Measurements from ENCODE around the gene CEP85L. TPM values are rescaled to one million over a fixed set of nuclear protein-coding genes. Genes with fewer than 3 reads are reported as not detected.

Gene CEP85L
- total and polyA plus RNA-seq, 10 of the 15 experiments (the other 5 are each of a cell fraction or from before 2014, with no cell fraction given) = 1.8 to 10.9 (median 7.1) TPM

DNA sequence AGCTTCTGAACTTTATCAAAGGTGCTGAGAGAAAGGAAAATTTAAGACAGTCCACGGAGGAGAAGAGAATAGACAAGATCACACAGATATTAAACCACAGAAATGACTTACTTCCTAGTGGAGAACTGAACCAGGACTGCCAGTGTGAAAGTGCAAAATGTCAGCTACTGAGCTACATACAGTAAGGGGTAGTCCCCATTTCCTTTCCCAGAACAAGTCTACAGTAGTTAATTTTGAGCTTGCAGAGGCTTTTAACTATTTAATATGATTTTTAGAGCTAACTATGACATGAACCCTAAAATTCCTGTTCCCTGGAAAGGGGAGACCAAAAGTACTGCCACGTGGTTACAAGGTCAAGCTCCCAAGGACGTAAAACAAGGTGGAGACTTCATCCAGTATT lies 45.1 kb downstream of the CEP85L start:
- Histone ChIP-seq H3K79me2 (ENCODE audit: control insufficient read depth, insufficient read depth, low read length) (no peaks in the 10 kb centered on the region; the same call in 1 of the 2 replicates), H3K4me1 (ENCODE audit: control insufficient read depth, insufficient read depth, low read length) (no peaks in the 10 kb centered on the region; the same call in 1 of the 2 replicates), H3K27me3 (replicated peaks in 1 of 2; ENCODE audit: control insufficient read depth in 2 of 2, insufficient read depth in 2 of 2, low read length in 1 of 2) (no peaks in the 10 kb centered on the region), H3K9me3 (replicated peaks; ENCODE audit: control insufficient read depth, insufficient read depth, low read length) (no peaks in the 10 kb centered on the region; the same call in 1 of the 3 replicates), H2AFZ (ENCODE audit: control insufficient read depth, low read depth, low read length) (no peak overlapping the region), H3K4me3 (no peak overlapping the region), H3K9ac (ENCODE audit: control insufficient read depth, insufficient read depth, low read length) (no peak overlapping the region), H3K4me2 (ENCODE audit: control insufficient read depth, insufficient read depth) (no peak overlapping the region), H4K20me1 (ENCODE audit: control insufficient read depth, insufficient read depth) (no peaks in the 10 kb centered on the region), H3K36me3 (ENCODE audit: control insufficient read depth in 2 of 2, insufficient read depth in 2 of 2, low read length in 1 of 2) (no peaks in the 10 kb centered on the region), H3K27ac (ENCODE audit: control insufficient read depth, insufficient read depth) (no peak overlapping the region)
- intact Hi-C loops (cut with micrococcal nuclease; ENCODE audit: unreplicated experiment) (no loop called here), in situ Hi-C loops (cut with MboI) (no loop called here)
- DNase-seq (ENCODE audit: low read depth, low spot score) (no peak), FAIRE-seq (no peak), ATAC-seq (peak; percentile 54)
- ChIA-PET SMC1A (ENCODE audit: uncharacterized antibody, unreplicated experiment) (interaction anchor here (1.0 to 1.5 kb wide), 4 partner anchors 8 to 40 kb away, joined by 4 to 7 read pairs (median 4); no protein-coding TSS in a partner anchor), CTCF (interaction anchor here (0.8 to 1.4 kb wide), 6 partner anchors 9 to 194 kb away, joined by 3 to 8 read pairs (median 4); no protein-coding TSS in a partner anchor), POLR2A (interaction anchor here (0.7 kb wide), 2 partner anchors 125 to 622 kb away, joined by 4 to 8 read pairs; no protein-coding TSS in a partner anchor), RAD21 (ENCODE audit: unreplicated experiment) (interaction anchor here (1.1 kb wide), 1 partner anchor 41 kb away, joined by 3 read pairs; no protein-coding TSS in a partner anchor)
- 51% methylated on average over 3 of the region's 3 CpGs for WGBS (ENCODE audit: insufficient coverage, insufficient replicate concordance, low lambda C conversion rate, missing lambda C conversion rate)
- no TSS peak for BruUV-seq (replicated peaks)
- TF ChIP-seq, protein P1, sequence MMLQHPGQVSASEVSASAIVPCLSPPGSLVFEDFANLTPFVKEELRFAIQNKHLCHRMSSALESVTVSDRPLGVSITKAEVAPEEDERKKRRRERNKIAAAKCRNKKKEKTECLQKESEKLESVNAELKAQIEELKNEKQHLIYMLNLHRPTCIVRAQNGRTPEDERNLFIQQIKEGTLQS (IDR thresholded peaks at IDR 0.05; ENCODE audit: borderline replicate concordance, extremely low read depth, low read depth, low read length) = no peak
- TF ChIP-seq CTCF (IDR thresholded peaks at IDR 0.05 in 2 of 3, conservative IDR thresholded peaks at IDR 0.05 in 1 of 3; ENCODE audit: control insufficient read depth in 2 of 3, extremely low read depth in 1 of 3, insufficient read depth in 1 of 3, low read depth in 3 of 3, low read length in 3 of 3) (no peak), ZNF217 (IDR thresholded peaks at IDR 0.05) (no peak), NR2C1 (IDR thresholded peaks at IDR 0.05) (no peak), EZH2 (IDR thresholded peaks at IDR 0.05; ENCODE audit: borderline replicate concordance, control insufficient read depth, low read depth, low read length) (no peak), NRF1 (conservative IDR thresholded peaks at IDR 0.05; ENCODE audit: low read depth, low read length) (no peak), HDAC6 (IDR thresholded peaks at IDR 0.05; ENCODE audit: unreplicated experiment) (no peak), PAX8 (IDR thresholded peaks at IDR 0.05) (no peak), HCFC1 (IDR thresholded peaks at IDR 0.05; ENCODE audit: low read length) (no peak), IKZF2 (IDR thresholded peaks at IDR 0.05) (no peak), POLR2A (IDR thresholded peaks at IDR 0.05; ENCODE audit: low read depth, low read length) (no peak), ATF7 (IDR thresholded peaks at IDR 0.05; ENCODE audit: low read depth) (no peak), HDGF (IDR thresholded peaks at IDR 0.05) (no peak), FOS (IDR thresholded peaks at IDR 0.05; ENCODE audit: borderline replicate concordance, extremely low read depth, insufficient read length) (no peak), BACH1 (IDR thresholded peaks at IDR 0.05; ENCODE audit: borderline replicate concordance) (no peak)
- TF ChIP-seq, protein P2, sequence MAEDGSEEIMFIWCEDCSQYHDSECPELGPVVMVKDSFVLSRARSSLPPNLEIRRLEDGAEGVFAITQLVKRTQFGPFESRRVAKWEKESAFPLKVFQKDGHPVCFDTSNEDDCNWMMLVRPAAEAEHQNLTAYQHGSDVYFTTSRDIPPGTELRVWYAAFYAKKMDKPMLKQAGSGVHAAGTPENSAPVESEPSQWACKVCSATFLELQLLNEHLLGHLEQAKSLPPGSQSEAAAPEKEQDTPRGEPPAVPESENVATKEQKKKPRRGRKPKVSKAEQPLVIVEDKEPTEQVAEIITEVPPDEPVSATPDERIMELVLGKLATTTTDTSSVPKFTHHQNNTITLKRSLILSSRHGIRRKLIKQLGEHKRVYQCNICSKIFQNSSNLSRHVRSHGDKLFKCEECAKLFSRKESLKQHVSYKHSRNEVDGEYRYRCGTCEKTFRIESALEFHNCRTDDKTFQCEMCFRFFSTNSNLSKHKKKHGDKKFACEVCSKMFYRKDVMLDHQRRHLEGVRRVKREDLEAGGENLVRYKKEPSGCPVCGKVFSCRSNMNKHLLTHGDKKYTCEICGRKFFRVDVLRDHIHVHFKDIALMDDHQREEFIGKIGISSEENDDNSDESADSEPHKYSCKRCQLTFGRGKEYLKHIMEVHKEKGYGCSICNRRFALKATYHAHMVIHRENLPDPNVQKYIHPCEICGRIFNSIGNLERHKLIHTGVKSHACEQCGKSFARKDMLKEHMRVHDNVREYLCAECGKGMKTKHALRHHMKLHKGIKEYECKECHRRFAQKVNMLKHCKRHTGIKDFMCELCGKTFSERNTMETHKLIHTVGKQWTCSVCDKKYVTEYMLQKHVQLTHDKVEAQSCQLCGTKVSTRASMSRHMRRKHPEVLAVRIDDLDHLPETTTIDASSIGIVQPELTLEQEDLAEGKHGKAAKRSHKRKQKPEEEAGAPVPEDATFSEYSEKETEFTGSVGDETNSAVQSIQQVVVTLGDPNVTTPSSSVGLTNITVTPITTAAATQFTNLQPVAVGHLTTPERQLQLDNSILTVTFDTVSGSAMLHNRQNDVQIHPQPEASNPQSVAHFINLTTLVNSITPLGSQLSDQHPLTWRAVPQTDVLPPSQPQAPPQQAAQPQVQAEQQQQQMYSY (CRISPR knock-in tag; IDR thresholded peaks at IDR 0.05) = no peak

Data from GM12878 (cell line).